Measurements from ENCODE around the gene TDRD9. TPM values are rescaled to one million over a fixed set of nuclear protein-coding genes. Genes with fewer than 3 reads are reported as not detected.

TDRD9 gene
- total and polyA plus RNA-seq, 8 donors, result 0.63 to 9.1 (median 2.2) TPM

DNA sequence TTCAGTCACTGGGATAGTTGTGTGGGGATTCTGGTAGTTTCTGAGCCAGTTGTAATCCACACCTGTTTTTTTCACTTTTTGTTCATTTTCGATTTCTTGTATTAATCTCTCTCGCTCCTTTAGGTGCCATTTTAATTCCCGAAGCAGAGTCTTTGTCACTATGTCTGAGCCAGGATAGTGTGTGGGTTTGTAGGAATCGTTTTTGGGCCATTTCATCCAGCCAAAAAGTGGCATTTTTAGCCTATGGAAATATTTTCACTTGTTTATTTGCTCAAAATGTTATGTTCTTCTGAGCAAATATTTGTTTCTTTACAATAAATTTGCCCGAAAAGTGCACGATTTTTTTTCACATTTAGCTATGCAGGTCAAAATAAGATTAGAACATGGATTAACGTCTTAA lies 13.2 kb downstream of the TDRD9 start:
- intact Hi-C loops (cut with DNase I), result no loop called here
- DNase-seq, result no peak
- Histone ChIP-seq H3K4me3 (no peak overlapping the region), H3K9me3 (no peaks in the 10 kb centered on the region), H3K36me3 (no peaks in the 10 kb centered on the region), H3K27me3 (peaks cover 6 to 19% of the 10 kb centered on the region in 2 donors), H3K27ac (no peak overlapping the region), H3K4me1 (no peaks in the 10 kb centered on the region)
- ATAC-seq, result no peak
- no peak for TF ChIP-seq CTCF (IDR thresholded peaks at IDR 0.05)

DNA sequence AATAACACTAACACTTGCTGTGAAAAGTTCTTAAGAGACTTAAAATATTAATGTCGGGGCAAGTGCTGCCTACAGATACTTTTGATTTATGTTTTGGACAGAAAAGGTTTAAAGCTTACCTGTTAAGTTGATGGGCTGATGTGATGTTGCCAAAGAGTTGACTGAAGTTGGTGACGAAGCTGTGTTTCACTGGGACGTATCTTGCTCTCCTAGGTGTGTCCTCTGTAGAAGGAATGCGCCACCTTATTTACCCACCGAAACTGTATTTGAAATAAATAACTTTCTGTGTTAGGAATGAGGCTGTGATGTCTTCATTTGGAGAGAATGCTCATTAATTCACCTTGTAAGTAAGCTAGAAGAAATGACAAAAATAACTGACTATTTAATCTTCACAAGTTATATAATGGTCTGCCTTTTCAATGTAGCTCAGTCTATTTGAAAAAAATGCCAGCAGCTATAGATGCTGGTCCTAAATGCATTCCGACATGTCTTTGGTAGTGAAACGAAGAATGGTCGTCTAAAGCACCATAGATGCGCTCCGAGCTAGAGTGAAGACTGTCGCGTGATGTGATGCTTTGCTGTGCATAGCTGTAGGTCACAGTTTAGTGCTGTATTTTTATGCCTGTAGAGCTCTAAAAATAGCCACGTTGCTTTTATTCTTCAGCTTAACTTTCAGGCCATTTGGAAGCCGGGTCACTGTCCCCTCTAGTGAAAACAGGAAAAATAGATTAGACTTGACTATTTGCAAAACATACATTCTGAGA lies 13.9 kb downstream of the TDRD9 start, which contains the start of gene RD3L:
Gene RD3L (minus strand): TSS at position 557 of the 764 bp plus-strand sequence. CDS start 834 bp downstream, outside the sequence.
- Histone ChIP-seq H3K27me3 (peaks cover 6 to 21% of the 10 kb centered on the region in 2 donors), H3K9me3 (no peaks in the 10 kb centered on the region), H3K4me3 (no peak within 1 kb of the TSS), H3K36me3 (no peaks in the 10 kb centered on the region), H3K27ac (no peak within 1 kb of the TSS), H3K4me1 (no peaks in the 10 kb centered on the region)
- intact Hi-C loops (cut with DNase I), result no loop called here
- no peak for ATAC-seq
- DNase-seq, result no peak
- no peak for TF ChIP-seq CTCF (IDR thresholded peaks at IDR 0.05)

DNA sequence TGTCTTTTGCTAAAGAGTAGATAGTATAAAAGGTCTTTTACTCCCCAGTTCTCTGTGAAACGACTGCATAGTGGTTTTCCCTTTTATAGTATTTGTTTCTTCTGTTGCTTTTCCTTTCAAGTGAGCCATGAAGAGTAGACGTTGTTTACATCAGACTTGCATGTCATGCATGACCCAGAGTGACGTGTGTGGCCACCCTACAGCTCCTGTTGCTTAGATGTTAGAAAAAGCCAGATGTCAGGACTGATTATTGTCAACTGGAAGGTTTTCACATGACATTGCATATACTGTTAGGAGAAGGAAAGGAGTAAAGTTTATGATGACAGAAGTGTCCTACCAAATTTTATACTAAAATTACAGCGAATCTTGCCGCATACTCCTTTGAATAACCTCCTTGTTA lies 15.4 kb downstream of the TDRD9 start:
- Histone ChIP-seq H3K9me3 (no peaks in the 10 kb centered on the region), H3K27ac (no peak overlapping the region), H3K36me3 (no peaks in the 10 kb centered on the region), H3K4me1 (no peaks in the 10 kb centered on the region), H3K4me3 (no peak overlapping the region), H3K27me3 (peaks cover 6 to 31% of the 10 kb centered on the region in 2 donors)
- no peak for TF ChIP-seq CTCF (IDR thresholded peaks at IDR 0.05)
- ATAC-seq (no peak), DNase-seq (no peak)
- intact Hi-C loops (cut with DNase I), result no loop called here

DNA sequence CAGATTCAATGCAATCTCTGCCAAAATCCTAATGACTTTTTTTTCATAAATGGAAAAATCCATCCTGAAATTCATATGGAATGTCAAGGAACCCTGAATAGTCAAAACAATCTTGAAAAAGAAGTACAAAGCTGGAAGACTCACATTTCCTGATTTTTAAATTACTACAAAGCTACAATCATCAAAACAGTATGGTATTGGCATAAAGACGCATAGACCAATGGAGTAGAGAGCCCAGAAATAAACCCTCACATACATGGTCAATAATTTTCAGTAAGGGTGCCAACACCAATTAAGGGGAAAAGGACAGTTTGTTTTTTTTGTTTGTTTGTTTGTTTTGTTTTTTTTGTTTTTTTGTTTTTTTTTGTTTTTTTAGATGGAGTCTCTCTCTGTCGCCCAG lies 18.7 kb downstream of the TDRD9 start:
- H3K27ac ChIP-seq, result no peak overlapping the region
- peaks cover 0 to 20% of the 10 kb centered on the region in 2 donors for H3K27me3 ChIP-seq
- DNase-seq (no peak), ATAC-seq (no peak)
- no peaks in the 10 kb centered on the region for H3K36me3 ChIP-seq
- TF ChIP-seq CTCF (IDR thresholded peaks at IDR 0.05), result no peak
- H3K4me1 ChIP-seq, result peaks cover 0 to 12% of the 10 kb centered on the region in 2 donors
- no peaks in the 10 kb centered on the region for H3K9me3 ChIP-seq
- intact Hi-C loops (cut with DNase I), result no loop called here
- H3K4me3 ChIP-seq, result no peak overlapping the region

GRCh38 chr14:103948442-103948841 lies 20.2 kb downstream of the TDRD9 start:
- Histone ChIP-seq H3K27ac (peak overlapping the region in 1 of 2 donors; percentile 5), H3K9me3 (no peaks in the 10 kb centered on the region), H3K36me3 (no peaks in the 10 kb centered on the region), H3K4me3 (no peak overlapping the region), H3K4me1 (peaks cover 0 to 12% of the 10 kb centered on the region in 2 donors), H3K27me3 (peaks cover 0 to 11% of the 10 kb centered on the region in 2 donors)
- DNase-seq (no peak), ATAC-seq (no peak)
- intact Hi-C loops (cut with DNase I), result no loop called here
- TF ChIP-seq CTCF (IDR thresholded peaks at IDR 0.05), result no peak
